PFSK-1 (cell line): ENCODE measurements around the gene SORL1.

Experiments used
- FOXP2 ChIP-seq: optimal IDR thresholded peaks from 2 replicates; pipeline ENCODE3; 2011; ENCODE audit warnings: borderline replicate concordance, control low read depth, inconsistent platforms; ENCODE audit not compliant: insufficient read depth; ENCODE audit errors: extremely low read length, extremely low read depth
- POLR2AphosphoS5 ChIP-seq: IDR thresholded peaks from 2 replicates; pipeline ENCODE4 v1.6.1; 2012; ENCODE audit warnings: low read depth, mild to moderate bottlenecking, control low read depth, low read length, moderate library complexity
- REST ChIP-seq, 2 experiments: IDR thresholded peaks; 2 replicates each; pipeline versions ENCODE4 v1.6.1 to v1.8.0; 2011 to 2012; ENCODE audit warnings: low read depth in 2 of 2, low read length in 2 of 2, control low read depth in 1 of 2, inconsistent platforms in 1 of 2, mild to moderate bottlenecking in 1 of 2, moderate library complexity in 1 of 2; ENCODE audit not compliant: insufficient read depth in 1 of 2
- SIN3A ChIP-seq: IDR thresholded peaks from 2 replicates; pipeline ENCODE4 v1.6.1; 2012; ENCODE audit warnings: mild to moderate bottlenecking, low read length, moderate library complexity, borderline replicate concordance; ENCODE audit not compliant: insufficient read depth
- TAF1 ChIP-seq: IDR thresholded peaks from 2 replicates; pipeline ENCODE4 v1.6.1; 2012; ENCODE audit warnings: low read length, control low read depth, borderline replicate concordance; ENCODE audit not compliant: insufficient read depth

GRCh38 chr11:121474680-121475079 is 22.6 kb downstream of the SORL1 start:
- TF ChIP-seq TAF1 (no peak), POLR2AphosphoS5 (no peak), REST (IDR thresholded peaks at IDR 0.05; ENCODE audit: insufficient read depth in 1 of 2, low read depth in 2 of 2, low read length in 2 of 2) (no peak), SIN3A (no peak), FOXP2 (no peak)
